GM13977 (cell line): ENCODE results near the gene C17orf58.
"Not testable (repeated sequence)": the region's sequence is repeated elsewhere in the genome, so short reads cannot be mapped to it uniquely, and the experiment has no call there.

Experiments used
- DNase-seq: peaks from one replicate; pipeline ENCODE4 v3.0.0; 2012; ENCODE audit warnings: low spot score
- in situ Hi-C: fragments of 300-500 bp; cut with MboI; formaldehyde crosslinking; loops from one replicate; pipeline ENCODE4 v1.12.0; 2022; ENCODE audit warnings: low sequenced_read_pairs, low pct_unique_long_range_greater_than_20kb, mixed read lengths, inconsistent platforms; ENCODE audit not compliant: unreplicated experiment
- TF ChIP-seq, protein P1 (sequence below): IDR thresholded peaks from 2 replicates; pipeline ENCODE4 v1.5.1; 2012; ENCODE audit warnings: mild to moderate bottlenecking, control low read depth; ENCODE audit not compliant: insufficient read depth; ENCODE audit errors: extremely low read depth, missing control alignments

C17orf58 gene

DNA sequence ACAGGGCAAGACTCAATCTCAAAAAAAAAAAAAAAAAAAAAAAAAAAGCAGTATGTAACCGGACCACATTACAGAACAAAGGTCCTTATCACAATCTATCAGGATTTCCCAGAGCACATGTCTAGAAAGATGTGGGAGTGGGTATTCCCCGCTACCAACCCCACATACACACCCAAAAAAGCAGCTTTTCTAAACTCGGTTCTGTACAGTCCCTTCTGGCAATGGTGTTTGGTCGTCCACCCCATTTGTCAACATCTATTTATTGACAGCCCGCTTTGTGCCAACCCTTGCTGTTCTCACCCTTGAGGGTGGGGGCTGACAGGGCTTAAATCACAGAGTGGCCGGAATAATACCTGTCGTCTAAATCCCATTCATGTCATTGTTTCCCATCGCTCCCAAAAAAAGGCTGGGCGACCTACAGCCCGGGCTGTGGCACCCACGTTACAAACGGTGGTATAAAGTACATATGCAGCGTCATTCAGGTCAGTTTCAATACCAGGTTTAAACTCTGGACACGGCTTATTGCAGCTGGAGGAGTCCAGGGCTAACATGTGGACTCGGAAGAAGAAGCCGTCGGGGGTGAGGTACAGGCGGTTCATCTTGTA is 3.6 kb downstream of the C17orf58 start:
- in situ Hi-C loops, result no loop called here
- peak; percentile 27 for DNase-seq
- TF ChIP-seq, protein P1, sequence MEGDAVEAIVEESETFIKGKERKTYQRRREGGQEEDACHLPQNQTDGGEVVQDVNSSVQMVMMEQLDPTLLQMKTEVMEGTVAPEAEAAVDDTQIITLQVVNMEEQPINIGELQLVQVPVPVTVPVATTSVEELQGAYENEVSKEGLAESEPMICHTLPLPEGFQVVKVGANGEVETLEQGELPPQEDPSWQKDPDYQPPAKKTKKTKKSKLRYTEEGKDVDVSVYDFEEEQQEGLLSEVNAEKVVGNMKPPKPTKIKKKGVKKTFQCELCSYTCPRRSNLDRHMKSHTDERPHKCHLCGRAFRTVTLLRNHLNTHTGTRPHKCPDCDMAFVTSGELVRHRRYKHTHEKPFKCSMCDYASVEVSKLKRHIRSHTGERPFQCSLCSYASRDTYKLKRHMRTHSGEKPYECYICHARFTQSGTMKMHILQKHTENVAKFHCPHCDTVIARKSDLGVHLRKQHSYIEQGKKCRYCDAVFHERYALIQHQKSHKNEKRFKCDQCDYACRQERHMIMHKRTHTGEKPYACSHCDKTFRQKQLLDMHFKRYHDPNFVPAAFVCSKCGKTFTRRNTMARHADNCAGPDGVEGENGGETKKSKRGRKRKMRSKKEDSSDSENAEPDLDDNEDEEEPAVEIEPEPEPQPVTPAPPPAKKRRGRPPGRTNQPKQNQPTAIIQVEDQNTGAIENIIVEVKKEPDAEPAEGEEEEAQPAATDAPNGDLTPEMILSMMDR, result no peak

DNA sequence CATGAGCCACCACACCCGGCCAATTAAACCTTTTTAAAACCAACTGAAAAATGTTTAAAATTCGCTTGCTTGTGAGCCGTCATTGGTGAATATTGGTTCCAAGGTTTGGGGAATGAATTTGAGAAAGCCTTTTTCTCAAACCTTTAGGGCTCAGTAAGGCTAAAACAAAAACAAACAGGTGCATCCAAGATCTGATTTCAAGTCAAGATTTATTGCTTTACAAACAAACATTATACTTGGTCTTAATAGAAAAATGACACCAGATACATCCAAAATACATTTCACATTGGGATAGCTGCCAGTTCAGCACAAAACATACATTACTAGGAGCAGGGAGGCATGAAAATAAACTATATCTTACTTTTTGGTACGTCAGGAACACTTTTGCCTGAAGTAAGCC is 5.4 kb downstream of the C17orf58 start:
- DNase-seq, result no peak
- in situ Hi-C loops, result no loop called here
- TF ChIP-seq, protein P1, result no peak

DNA sequence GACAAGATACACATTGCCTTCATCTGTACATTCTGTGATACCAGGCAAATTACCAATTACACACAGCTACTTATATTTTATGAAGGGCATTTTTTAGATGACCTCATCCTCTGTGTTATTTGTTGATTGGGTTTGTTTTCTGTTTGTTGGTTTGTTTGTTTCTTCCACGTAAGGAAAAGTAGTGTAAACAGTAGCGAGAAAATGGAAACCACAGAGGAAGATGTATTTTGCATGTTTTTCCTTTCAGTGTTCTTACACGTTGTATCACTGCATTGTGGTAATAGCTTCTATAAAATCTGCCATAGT is 12.9 kb downstream of the C17orf58 start:
- in situ Hi-C loops, result no loop called here
- TF ChIP-seq, protein P1, result no peak
- DNase-seq, result no peak

DNA sequence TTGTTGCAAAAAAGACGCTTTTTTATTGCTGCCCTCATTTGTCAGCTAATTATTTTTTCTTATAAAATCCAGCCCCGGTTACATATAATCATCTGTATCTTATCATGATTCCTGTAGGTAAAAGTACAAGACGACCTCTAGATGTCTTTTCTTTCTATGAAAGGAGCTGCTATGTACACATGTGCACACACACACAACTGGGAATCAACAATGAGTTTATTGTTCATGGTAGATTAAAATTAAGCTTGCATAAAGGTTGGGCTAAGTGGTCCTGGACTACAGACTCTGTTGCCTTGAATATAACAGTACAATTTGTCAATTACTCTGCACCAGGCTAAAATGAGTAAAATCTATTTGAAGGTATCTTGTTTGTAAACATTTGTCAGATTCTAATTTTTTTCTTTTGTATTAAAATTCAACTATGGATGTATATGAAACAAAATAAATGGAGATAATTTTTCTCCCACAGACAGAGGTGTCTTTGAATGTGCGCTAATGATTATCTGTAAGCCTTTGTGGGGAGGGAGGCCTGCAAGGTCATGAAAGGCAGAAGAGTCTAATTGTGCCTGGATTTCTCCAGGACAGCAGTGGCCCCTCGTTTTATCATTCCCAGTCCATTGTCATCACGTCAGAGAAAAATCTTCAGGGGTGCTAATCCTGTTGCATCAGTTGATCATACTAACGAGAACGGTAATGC is 13.4 kb downstream of the C17orf58 start:
- in situ Hi-C loops, result no loop called here
- DNase-seq, result no peak
- TF ChIP-seq, protein P1, result no peak

DNA sequence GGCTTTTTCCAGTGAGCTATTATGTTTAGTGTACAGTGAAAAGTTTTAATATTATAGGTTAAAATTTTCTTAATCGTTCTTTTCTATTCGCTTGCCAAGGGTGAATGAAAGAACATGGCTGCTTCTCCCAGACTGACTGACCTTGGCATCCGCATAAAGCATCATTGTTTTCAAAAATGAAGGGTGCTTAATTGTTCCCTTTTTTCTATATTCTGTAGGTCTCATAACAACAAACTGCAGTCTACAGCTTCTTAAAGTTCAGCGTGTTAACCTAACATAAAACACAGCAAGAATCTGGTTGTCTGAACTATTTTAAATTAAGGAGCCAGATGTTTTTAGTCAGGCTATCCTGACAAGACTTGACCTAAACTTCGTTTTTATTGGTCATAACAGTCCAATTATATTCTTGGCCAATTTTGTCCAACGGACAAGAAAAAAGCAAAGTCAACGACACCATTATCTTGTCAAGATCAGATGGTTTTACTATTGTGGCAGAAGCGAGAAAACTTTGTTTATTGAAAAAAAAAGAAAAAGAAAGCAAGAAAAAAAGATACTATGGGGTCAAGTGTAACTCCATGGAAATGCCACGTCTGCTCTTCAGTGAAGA is 14.1 kb downstream of the C17orf58 start:
- DNase-seq, result no peak
- in situ Hi-C loops, result no loop called here
- TF ChIP-seq, protein P1, result no peak

DNA sequence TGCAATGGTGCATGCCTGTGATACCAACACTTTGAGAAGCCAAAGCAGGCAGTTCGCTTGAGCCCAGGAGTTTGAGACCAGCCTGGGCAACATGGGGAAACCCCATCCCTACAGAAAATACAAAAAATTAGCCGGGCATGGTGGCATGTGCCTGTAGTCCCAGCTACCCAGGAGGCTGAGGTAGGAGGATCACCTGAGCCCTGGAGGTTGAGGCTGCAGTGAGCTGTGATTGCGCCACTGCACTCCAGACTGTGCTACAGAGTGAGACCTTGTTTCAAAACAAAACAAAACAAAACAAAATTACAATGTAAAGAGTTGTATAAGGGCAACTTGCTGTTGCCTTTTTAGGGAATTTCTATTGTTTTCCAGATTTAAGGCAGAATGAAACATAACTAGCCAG is 15.4 kb downstream of the C17orf58 start:
- in situ Hi-C loops, DNase-seq: not testable (repeated sequence)

- in situ Hi-C loops, result no loop called here
- DNase-seq, result no peak
These were observed 15.8 kb downstream of the C17orf58 start for GRCh38 chr17:67980456-67980855.

DNA sequence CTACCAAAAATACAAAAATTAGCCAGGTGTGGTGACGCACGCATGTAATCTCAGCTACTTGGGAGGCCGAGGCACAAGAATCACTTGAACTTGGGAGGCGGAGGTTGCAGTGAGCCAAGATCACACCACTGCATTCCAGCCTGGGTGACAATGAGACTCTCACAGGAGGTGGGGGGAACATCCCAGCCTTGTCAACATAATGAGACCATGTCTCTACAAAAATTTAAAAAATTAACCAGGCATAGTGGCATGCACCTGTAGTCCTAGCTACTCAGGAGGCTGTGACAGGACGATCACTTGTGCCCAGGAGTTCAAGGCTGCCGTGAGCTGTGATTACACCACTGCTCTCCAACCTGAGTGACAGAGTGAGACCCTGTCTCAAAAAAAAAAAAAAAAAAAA is 20.0 kb downstream of the C17orf58 start:
- DNase-seq, in situ Hi-C loops: not testable (repeated sequence)

More at GRCh38 chr17:67980456-67980855, 15.8 kb downstream of the C17orf58 start:
- TF ChIP-seq, protein P1, result no peak
